ENCODE measurements around the gene PSME4. TPM values are rescaled to one million over a fixed set of nuclear protein-coding genes. Genes with fewer than 3 reads are reported as not detected.
"Not testable (repeated sequence)": the region's sequence is repeated elsewhere in the genome, so short reads cannot be mapped to it uniquely, and the experiment has no call there.

PSME4 gene
- total RNA-seq, 4 donors from 2014 or later: 28.5 to 44.8 (median 32.4) TPM

DNA sequence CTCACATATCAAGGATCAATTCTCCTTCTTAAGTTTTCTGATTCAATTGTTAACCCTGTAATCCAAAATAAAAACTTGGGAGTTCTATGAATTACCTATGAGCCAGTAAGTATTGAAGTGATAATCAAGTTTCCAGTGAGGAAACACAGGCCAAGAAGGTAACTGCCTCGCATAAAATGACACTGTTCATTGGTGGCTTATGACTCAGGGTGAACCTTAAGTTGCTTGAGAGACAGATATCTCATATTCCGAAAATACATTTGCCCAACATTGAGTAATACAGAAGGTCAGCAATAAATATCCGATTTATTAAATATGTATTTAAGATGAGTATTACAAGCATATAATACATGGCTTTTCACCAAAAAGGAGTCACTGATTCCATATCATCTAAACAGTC is 31.9 kb downstream of the PSME4 start:
- WGBS, 2 donors (ENCODE audit: low coverage in 1 of 2): 89 to 97% methylated on average over 3 of the region's 3 CpGs
- Histone ChIP-seq H3K36me3 (peaks cover 0 to 26% (median 4%) of the 10 kb centered on the region in 4 donors), H3K9me3 (no peaks in the 10 kb centered on the region), H3K4me3 (no peak overlapping the region), H3K27me3 (no peaks in the 10 kb centered on the region), H3K27ac (no peak overlapping the region), H3K4me1 (peaks cover 0 to 12% (median 5%) of the 10 kb centered on the region in 4 donors)
- TF ChIP-seq POLR2AphosphoS5 (IDR thresholded peaks at IDR 0.05) (no peak), EP300 (IDR thresholded peaks at IDR 0.05; ENCODE audit: low read depth) (no peak), POLR2A (IDR thresholded peaks at IDR 0.05) (no peak)
- TF ChIP-seq, protein P1, sequence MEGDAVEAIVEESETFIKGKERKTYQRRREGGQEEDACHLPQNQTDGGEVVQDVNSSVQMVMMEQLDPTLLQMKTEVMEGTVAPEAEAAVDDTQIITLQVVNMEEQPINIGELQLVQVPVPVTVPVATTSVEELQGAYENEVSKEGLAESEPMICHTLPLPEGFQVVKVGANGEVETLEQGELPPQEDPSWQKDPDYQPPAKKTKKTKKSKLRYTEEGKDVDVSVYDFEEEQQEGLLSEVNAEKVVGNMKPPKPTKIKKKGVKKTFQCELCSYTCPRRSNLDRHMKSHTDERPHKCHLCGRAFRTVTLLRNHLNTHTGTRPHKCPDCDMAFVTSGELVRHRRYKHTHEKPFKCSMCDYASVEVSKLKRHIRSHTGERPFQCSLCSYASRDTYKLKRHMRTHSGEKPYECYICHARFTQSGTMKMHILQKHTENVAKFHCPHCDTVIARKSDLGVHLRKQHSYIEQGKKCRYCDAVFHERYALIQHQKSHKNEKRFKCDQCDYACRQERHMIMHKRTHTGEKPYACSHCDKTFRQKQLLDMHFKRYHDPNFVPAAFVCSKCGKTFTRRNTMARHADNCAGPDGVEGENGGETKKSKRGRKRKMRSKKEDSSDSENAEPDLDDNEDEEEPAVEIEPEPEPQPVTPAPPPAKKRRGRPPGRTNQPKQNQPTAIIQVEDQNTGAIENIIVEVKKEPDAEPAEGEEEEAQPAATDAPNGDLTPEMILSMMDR (IDR thresholded peaks at IDR 0.05): no peak
- intact Hi-C loops (cut with DNase I; ENCODE audit: low total_unique reads): no loop called here
- no peak for DNase-seq
- in situ Hi-C loops (cut with MboI; ENCODE audit: low pct_ligation_motif_present in 1 of 4, low pct_unique_long_range_greater_than_20kb in 1 of 4, low sequenced_read_pairs in 3 of 4): no loop called here

DNA sequence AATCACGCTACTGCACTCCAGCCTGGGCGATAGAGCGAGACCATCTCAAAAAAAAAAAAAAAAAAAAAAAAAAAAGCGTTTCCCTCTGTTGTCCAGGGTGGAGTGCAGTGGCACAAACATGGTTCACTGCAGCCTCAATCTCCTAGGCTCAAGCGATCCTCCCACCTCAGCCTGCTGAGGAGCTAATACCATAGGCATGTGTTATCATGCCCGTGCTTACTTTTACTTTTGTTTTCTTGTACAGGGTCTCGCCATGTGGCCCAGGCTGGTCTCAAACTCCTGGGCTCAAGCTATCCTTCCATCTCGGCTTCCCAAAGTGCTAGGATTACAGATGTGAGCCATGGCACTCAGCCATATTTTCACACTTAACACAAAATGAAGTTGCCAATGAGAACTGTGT is 37.5 kb downstream of the PSME4 start:
- in situ Hi-C loops (cut with MboI; ENCODE audit: low pct_ligation_motif_present in 1 of 4, low pct_unique_long_range_greater_than_20kb in 1 of 4, low sequenced_read_pairs in 3 of 4): no loop called here
- Histone ChIP-seq H3K27ac (no peak overlapping the region), H3K9me3 (no peaks in the 10 kb centered on the region), H3K27me3 (no peaks in the 10 kb centered on the region), H3K4me3 (no peak overlapping the region), H3K36me3 (peaks cover 0 to 70% (median 17%) of the 10 kb centered on the region in 4 donors), H3K4me1 (no peaks in the 10 kb centered on the region)
- TF ChIP-seq, protein P1 (IDR thresholded peaks at IDR 0.05): no peak
- TF ChIP-seq POLR2AphosphoS5 (IDR thresholded peaks at IDR 0.05) (no peak), POLR2A (IDR thresholded peaks at IDR 0.05) (no peak), EP300 (IDR thresholded peaks at IDR 0.05; ENCODE audit: low read depth) (no peak)
- intact Hi-C loops (cut with DNase I; ENCODE audit: low total_unique reads): no loop called here
- DNase-seq: no peak
- WGBS, 2 donors (ENCODE audit: low coverage in 1 of 2): 93 to 100% methylated on average over 2 to 8 of the region's 8 CpGs

DNA sequence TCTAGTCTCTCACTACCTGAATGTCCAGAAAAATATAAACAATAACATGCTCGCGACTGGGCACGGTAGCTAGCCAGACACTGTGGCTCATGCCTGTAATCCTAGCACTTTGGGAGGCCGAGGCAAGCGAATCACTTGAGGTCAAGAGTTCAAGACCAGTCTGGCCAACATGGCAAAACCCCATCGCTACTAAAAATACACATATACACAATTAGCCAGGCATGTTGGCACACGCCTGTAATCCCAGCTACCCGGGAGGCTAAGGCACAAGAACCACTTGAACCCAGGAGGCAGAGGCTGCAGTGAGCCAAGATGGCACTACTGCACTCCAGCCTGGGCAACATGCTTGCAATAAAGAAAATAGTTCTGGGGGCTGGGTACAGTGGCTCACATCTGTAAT is 44.5 kb downstream of the PSME4 start:
- H3K9me3 ChIP-seq; DNase-seq; in situ Hi-C loops (cut with MboI; ENCODE audit: low pct_ligation_motif_present in 1 of 4, low pct_unique_long_range_greater_than_20kb in 1 of 4, low sequenced_read_pairs in 3 of 4); H3K27ac ChIP-seq; H3K4me3 ChIP-seq; intact Hi-C loops (cut with DNase I; ENCODE audit: low total_unique reads); H3K27me3 ChIP-seq; H3K4me1 ChIP-seq: not testable (repeated sequence)
- H3K36me3 ChIP-seq: peaks cover 0 to 79% (median 32%) of the 10 kb centered on the region in 4 donors
- WGBS, 2 donors (ENCODE audit: low coverage in 1 of 2): 95 to 100% methylated on average over 5 to 8 of the region's 8 CpGs

DNA sequence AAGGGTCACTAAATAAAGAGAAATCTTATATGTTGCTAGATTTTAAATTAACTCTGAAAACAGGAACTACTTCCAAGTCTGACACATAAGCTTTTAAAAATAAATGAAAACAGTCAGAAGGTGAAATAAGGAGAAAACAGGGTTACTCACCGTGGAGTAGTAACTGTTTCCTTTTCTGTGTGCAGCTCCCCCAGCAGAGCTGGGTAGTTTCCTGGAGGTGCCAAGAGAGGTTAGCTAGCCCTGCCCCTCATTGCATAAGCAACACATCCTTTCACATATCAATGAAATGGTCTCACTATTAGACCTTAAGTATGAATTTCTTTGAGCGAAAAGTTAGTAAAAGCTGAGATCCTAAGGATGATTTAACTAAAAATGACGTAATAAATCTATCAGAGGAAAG is 57.1 kb downstream of the PSME4 start:
- H3K27ac ChIP-seq: no peak overlapping the region
- in situ Hi-C loops (cut with MboI; ENCODE audit: low pct_ligation_motif_present in 1 of 4, low pct_unique_long_range_greater_than_20kb in 1 of 4, low sequenced_read_pairs in 3 of 4): no loop called here

More for the DNA sequence above, 57.1 kb downstream of the PSME4 start:
- DNase-seq: no peak
- Histone ChIP-seq H3K4me1 (no peaks in the 10 kb centered on the region), H3K9me3 (no peaks in the 10 kb centered on the region), H3K27me3 (no peaks in the 10 kb centered on the region), H3K4me3 (no peak overlapping the region), H3K36me3 (peaks cover 0 to 37% (median 11%) of the 10 kb centered on the region in 4 donors)
- TF ChIP-seq, protein P1 (IDR thresholded peaks at IDR 0.05): no peak
- TF ChIP-seq POLR2AphosphoS5 (IDR thresholded peaks at IDR 0.05): no peak
- WGBS, 2 donors (ENCODE audit: low coverage in 1 of 2): 72 to 100% methylated on average over 2 to 3 of the region's 3 CpGs
- intact Hi-C loops (cut with DNase I; ENCODE audit: low total_unique reads): no loop called here
